Measurements from ENCODE around the gene NR6A1.
A peak's percentile ranks its signal among the peaks of the same experiment; 100 is the strongest.

GRCh38 chr9:124764774-124765438, 6.2 kb downstream of the NR6A1 start:
- TF ChIP-seq CTCF (IDR thresholded peaks at IDR 0.05; ENCODE audit: insufficient read depth, low read length), result peak; percentile 2
- TF ChIP-seq POLR2AphosphoS5 (IDR thresholded peaks at IDR 0.05; ENCODE audit: low read depth), result no peak
- TF ChIP-seq GABPA (IDR thresholded peaks at IDR 0.05; ENCODE audit: low read depth), result no peak

Measured in HL-60 (cell line).